Central memory CD4-positive, alpha-beta T cell (primary cell): Measurements from ENCODE around the gene DNAJC17.

ENCODE experiments used
- DNase-seq: peaks from one replicate; pipeline ENCODE4 v3.0.0; 2022

Gene DNAJC17

DNA sequence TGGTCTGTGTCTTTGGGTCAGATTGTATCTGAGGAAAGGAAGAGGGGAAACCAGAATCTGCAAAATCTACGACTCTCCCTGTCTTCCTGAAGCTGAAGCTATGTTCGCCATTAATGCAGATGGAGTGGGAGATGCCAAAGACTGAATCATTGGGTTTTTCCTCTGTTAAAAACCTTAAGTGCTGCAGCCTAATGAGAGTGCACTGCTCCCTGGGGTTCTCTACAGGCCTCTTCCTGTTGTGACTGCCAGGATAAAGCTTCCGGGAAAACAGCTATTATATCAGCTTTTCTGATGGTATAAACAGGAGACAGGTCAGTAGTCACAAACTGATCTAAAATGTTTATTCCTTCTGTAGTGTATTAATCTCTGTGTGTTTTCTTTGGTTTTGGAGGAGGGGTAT is 76.2 kb downstream of the DNAJC17 start:
- DNase-seq = no peak

DNA sequence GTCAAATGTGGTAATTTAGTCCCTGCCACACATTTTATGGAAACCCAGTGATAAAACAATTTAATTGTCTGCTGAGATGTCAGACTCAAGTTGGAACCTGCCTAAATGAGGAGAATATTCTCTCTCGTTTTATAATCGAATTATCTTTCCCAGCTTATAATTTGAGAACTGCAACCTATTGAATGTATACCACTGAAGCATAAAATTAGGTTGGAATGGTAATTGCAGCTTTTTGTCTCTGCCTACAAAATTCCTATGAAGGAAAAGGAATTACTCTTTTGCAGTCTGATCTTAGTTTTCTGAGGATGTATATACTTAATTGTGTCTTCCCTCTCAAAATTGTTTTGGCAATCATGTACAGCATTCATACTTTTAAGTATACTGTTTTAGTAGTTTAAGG is 83.4 kb downstream of the DNAJC17 start:
- no peak for DNase-seq

DNA sequence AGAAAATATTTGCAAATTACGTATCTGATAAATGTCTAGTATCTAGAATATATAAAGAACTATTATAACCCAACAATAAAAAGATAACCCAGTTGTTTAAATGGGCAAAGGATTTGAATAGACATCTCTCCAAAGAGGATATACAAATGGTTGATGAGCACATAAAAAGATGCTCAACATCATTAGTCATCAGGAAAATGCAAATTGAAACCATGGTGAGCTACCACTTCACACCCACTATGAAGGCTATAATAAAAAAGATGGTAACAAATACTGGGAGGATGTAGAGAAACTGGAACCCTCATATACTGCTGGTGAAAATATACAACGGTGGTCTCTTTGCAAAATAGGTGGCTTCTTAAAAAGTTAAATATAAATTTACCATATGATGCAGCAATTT is 84.3 kb downstream of the DNAJC17 start:
- DNase-seq = no peak

DNA sequence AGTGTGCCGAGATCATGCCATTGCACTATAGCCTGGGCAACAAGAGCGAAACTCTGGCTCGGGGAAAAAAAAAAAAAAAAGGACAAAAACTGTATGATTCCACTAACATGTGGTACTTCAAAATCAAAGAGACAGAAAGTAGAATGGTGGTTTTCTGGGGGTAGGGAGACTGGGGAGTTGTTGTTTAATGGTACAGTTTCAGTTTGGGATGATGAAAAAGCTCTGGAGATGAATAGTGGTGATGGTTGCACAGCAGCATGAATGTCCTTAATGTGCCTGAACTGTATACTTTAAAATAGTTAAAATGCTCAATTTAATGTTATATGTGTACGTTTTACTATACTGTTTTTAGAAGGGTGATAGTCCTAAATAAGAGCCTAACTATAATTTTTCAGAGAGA is 84.9 kb downstream of the DNAJC17 start:
- DNase-seq = no peak

DNA sequence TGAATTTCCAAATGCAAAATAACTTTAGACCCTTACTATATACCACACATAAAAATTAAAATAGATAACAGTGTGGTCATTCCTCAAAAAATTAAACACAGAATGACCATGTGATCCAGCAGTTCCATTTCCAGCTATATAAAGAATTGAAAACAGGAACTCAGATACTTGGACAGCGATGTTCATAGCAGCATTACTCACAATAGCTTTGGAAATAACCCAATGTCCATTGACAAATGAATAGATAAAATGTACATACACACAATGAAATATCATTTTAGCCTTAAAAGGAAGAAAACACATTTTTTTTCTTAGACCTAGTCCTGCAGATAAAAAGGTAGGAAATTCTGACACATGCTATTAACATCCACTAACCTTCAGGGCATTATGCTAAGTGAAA is 85.6 kb downstream of the DNAJC17 start:
- no peak for DNase-seq

DNA sequence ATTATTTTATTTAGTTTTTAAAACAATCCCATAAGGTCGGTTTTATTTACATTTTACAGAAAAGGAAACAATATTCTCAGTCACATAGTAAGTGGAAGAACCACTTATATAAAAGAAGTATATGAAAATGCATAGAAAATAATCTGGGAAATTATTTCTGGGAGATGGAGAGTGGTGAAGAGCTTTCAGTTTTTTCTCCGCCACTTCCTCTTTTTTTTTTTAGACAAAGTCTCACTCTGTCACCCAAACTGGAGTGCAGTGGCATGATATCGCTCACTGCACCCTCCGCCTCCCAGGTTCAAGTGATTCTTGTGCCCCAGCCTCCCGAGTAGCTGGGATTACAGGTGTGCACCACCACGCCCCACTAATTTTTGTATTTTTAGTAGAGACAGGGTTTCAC is 91.1 kb downstream of the DNAJC17 start:
- no peak for DNase-seq
